ENCODE data around the gene SHD.
"Not testable (repeated sequence)": the region's sequence is repeated elsewhere in the genome, so short reads cannot be mapped to it uniquely, and the experiment has no call there.

- TF ChIP-seq EZH2 (IDR thresholded peaks at IDR 0.05; ENCODE audit: borderline replicate concordance); CTCF (IDR thresholded peaks at IDR 0.05; ENCODE audit: poor library complexity); EZH2phosphoT487 (IDR thresholded peaks at IDR 0.05; ENCODE audit: low read depth, severe bottlenecking, unreplicated experiment): not testable (repeated sequence)
Observed at GRCh38 chr19:4328991-4329681, 50.1 kb downstream of the SHD start.

Measured in hepatocyte (in vitro differentiated cells).